T1000 (cell line): ENCODE measurements around the gene CLDN14.

Source experiments
- DNase-seq: peaks from one replicate; lab custom pipeline; 2025; ENCODE audit warnings: mixed read lengths; lab: John Stamatoyannopoulos, UW

Gene CLDN14

GRCh38 chr21:36433059-36433709 is 46.7 kb downstream of the CLDN14 start:
- DNase-seq, result no peak

DNA sequence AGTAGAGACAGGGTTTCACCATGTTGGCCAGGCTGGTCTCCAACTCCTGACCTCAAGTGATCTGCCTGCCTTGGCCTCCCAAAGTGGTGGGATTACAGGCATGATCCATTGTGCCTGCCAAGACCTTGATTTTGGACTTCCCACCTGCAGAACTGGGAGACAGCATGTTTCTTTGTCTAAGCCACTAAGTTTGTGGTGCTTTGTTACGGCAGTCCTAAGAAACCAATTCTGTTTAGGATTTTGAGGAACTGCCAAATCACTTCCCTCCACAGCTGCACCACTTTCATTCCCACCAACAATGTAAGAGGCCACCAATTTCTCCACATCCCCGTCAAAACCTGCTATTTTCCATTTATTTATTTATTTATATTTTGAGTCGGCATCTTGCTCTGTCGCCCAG is 48.7 kb downstream of the CLDN14 start:
- no peak for DNase-seq

GRCh38 chr21:36430841-36431240 is 49.1 kb downstream of the CLDN14 start:
- no peak for DNase-seq

GRCh38 chr21:36429947-36430546 is 49.9 kb downstream of the CLDN14 start:
- peak; percentile 90 for DNase-seq

DNA sequence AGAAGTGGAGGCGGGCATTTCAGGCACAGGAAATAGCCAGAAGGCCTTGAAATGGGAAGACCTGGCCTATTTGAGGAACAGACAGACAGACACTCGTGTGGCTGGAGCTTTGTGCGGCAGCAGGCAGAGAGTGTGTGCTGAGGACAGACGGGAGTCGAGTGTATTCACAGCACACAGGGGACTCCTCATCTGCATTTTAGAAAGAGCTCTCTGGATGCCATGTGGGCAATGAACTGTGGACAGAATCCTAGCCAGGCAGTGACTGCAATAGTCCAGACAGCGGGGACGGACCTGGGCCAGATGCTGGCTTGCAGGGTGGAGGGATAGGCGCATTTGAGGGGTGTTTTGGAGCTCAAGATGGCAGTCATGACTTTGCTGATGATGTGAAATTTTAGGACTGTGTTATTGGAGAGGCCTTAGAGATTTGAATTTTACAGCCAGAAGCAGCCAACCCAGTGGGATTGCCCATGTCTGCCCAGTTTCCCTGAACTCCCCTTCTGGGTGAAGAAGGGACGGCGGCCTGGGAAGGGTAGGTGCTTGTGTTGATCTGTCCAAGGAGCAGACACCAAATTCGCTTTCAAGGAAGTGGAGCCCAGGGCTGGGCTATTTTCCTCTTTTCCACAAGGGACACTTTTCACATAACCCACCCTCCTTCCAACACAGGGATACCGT is 51.0 kb downstream of the CLDN14 start:
- no peak for DNase-seq

DNA sequence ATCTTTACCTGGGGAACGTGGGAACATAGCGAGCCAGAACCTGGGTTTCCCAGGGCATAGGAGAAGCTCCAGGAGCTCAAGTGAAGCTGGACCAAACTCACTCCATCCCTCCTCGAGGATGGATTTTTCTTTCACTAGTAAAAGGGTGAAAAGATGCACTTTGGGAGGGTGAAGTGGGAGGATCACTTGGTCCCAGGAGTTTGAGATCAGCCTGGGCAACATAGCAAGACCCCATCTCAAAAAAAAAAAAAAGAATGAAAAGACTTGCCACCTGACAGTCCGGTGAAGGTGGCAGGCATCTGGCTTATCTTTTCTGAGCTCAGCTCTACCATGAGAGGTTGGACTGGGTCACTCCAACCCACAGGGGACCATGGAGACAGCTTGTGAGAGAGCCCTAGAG is 52.4 kb downstream of the CLDN14 start:
- DNase-seq, result no peak

GRCh38 chr21:36425286-36425685 is 54.6 kb downstream of the CLDN14 start:
- no peak for DNase-seq

DNA sequence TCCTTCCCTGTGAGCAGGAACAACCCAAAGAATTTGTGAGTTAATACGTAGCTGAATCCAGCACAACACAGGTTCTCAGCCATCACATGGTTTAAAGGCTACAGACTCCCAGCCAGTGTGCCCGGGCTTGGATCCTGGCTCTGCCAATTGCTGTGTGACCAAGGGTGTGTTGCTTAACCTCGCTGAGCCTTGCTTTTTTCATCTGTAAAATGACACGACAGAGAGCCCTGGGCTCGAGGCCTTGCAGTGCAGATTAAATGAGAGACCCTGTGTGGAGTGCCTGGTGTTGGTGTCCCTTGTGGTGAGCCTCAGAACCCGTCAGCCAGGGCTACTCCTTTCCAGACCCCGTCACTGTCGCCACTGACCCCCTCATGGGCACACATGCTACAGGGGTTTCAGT is 55.3 kb downstream of the CLDN14 start:
- DNase-seq, result no peak

DNA sequence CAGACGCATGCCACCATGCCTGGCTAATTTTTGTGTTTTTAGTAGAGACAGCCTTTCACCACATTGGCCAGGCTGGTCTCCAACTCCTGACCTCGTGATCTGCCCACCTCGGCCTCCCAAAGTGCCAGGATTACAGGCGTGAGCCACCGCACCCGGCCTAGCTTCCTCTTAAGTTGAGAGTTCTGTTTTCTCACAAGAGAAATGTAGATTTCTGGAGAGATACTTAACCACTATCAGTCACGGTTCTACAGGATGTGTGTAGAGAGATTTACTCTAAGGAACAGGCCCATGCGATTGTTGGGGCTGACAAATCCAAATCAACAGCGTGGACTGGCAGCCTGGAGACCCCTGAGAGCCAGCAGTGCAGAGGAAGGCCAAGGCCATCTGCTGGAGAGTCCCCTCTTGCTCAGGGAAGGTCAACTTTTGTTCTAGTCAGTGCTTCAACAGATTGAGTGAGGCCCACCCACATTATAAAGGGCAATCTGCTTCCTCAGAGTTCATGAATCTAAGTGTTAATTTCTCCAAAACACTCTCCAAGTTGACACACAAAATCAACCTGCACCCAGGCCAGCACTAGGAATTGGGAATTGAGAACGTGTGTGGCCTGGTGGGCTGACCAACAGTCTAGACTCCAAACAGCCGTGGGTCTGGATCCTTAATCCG is 56.0 kb downstream of the CLDN14 start:
- DNase-seq, result no peak

GRCh38 chr21:36422279-36423098 is 57.4 kb downstream of the CLDN14 start:
- no peak for DNase-seq

DNA sequence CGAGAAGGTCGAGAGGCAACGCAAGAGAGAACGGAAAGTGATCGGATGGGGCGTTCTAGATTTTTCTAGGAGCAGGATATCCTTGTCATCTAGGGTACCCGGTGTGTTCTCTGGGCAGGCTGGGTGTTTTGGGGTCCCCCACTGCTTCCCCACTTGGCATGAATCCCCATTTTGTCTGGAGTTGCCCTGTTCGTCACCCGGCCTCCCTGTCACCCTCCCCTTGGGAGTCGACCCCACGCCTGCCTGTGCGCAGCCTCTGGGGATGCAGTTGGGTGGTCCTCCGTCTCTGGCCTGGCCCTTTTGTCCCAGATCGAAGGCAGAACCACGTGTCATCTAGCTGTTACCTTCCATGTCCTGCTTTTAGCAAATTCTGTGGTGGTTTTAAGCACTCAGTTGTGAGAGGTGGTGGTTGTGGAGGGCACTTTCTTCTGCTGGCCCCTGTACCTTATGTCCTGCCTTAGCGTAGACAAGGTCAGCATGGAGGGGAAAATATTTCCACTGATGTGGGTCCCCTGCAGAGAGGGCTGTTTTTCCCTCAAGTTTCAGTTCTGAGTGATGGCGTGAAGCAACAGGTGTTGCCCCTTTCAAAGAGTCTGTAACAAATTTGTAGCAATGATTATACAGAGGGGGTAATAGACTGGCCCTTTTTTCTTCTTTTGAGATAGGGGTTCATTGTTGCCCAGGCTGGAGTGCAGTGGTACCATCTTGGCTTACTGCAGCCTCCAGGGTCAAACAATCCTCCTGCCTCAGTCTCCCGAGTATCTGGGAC is 59.2 kb downstream of the CLDN14 start:
- DNase-seq, result no peak

DNA sequence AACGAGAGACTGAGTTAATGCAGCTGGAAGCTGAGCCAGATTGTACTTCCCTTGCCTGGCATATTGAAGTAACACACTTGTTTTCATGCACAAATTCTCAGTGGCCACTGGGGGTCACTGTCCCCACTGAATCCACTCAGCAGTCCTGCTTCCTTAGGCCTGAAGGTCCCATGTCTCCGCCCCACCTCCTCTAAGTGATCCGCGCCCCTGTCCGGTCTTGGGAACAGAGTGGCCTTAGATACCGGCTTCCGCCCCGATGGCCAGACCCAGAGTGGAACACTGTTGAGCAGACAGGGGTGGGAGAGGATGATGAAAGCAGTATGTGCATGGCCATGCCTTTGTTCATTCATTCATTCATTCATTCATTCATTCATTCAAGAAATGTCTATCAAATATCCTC is 59.9 kb downstream of the CLDN14 start:
- peak; percentile 38 for DNase-seq

DNA sequence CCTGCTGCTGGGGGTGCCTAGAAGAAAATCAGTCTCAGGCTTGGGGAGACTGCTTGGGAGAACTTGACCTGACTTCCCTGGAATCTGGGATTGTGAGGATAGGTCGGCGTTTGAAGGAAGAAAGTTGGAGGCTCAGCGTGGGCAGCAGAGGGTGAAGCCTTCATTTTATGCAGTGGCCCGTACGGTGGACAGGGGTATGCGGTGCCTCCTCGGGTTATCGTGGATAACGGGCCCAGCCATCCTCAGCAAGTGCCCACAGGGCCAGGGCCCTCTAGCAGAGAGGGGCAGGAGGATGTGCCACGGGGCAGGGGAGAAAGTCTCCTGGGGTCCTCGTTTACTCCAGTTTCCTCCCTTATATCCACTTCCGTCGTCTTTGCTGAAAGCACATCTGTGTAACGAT is 60.7 kb downstream of the CLDN14 start:
- DNase-seq, result no peak

DNA sequence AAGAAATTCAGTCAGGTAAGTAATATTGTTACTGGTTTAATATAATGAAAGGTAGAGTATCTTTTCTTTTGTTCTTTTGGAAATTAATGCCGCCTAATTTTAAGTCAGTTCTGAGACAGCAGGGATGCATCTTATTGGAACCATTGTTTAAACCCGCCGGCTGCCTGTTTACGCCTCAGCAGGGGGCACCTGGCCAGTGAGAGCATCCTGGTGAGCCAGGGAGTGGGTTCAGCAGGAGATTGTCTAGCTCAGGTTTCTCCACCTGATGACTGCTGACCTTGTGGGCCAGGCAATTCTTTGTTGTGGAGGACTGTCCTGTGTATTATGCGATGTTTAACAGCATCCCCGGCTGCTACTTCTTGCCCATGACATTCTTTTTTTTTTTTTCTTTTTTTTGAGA is 64.5 kb downstream of the CLDN14 start:
- DNase-seq, result no peak

- no peak for DNase-seq
Measured at GRCh38 chr21:36412916-36413315, 67.0 kb downstream of the CLDN14 start.

- no peak for DNase-seq
Measured at GRCh38 chr21:36411301-36411700, 68.6 kb downstream of the CLDN14 start.
